HG03066 (cell line): Measurements from ENCODE around the gene ZNF544.
A peak's percentile ranks its signal among the peaks of the same experiment; 100 is the strongest.
"Not testable (repeated sequence)": the region's sequence is repeated elsewhere in the genome, so short reads cannot be mapped to it uniquely, and the experiment has no call there.

Experiments
- ATAC-seq: cut with Tn5 transposase; IDR thresholded peaks from one replicate; pipeline ENCODE4 v1.9.1; 2021; ENCODE audit warnings: low read depth; ENCODE audit not compliant: unreplicated experiment

The ZNF544 gene

DNA sequence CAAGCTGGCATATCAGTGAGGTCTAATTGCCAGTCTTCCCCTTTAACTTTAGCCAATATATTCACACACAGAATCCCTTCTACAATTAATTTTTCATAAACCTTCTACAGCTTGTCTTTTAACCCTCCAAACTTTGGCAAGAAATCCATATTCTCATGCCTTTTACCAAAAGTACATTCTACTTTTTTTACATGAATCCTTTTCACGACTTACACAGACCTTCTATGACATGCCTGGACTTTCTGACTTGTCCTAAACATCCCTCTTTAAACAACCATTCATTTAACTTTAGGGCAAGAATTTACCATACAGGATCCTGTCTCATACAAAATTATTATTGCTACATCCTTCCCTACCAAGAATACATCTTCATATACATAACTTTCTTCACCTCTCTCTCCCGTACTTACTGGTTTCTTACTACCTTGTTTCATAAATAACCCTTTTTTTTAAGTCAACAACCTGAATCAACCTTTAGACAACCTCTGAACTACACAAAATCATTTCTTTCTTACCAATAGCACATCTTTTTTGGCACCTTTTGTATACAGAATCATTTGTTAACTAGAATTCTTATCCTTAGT is 23.5 kb downstream of the ZNF544 start:
- no peak for ATAC-seq

DNA sequence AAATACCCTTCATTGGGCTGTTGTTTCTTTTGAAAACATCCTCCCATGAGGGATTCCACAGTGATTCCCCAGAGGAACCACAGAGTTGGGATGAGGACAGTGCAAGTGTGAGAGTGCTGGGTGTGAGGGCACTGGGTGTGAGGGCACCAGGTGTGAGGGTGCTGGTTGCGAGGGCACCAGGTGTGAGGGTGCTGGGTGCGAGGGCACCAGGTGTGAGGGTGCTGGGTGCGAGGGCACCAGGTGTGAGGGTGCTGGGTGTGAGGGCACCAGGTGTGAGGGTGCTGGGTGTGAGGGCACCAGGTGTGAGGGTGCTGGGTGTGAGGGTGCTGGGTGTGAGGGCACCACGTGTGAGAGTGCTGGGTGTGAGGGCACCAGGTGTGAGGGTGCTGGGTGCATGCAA is 29.5 kb downstream of the ZNF544 start:
- not testable (repeated sequence) for ATAC-seq

- ATAC-seq = no peak
Measured at GRCh38 chr19:58261600-58261967, 32.9 kb downstream of the ZNF544 start.

GRCh38 chr19:58261968-58262921 is 33.5 kb downstream of the ZNF544 start:
- no peak for ATAC-seq

GRCh38 chr19:58262922-58263296 is 34.2 kb downstream of the ZNF544 start:
- no peak for ATAC-seq

GRCh38 chr19:58265100-58265499 is 36.4 kb downstream of the ZNF544 start:
- no peak for ATAC-seq

DNA sequence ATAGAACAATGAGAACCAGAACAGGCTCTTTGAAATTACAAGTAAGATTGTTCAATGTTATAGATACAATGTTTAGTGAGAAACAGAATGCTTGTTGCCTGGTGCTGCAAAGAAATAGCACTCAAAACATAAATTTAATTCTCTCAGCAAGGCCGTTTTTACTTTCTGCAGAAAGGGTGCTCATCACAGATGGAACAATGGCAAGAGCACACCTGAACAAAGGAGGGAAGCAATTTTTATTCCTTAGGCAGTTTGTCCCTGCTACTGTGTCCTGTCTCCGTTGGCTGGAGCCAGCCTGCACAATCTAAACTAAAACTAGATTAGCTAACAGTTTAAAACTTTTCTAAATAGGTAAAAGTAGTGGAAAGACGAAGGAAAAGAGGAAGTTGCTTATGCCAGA is 39.6 kb downstream of the ZNF544 start:
- no peak for ATAC-seq

- ATAC-seq = no peak
Measured at GRCh38 chr19:58274771-58275201, 46.1 kb downstream of the ZNF544 start.

DNA sequence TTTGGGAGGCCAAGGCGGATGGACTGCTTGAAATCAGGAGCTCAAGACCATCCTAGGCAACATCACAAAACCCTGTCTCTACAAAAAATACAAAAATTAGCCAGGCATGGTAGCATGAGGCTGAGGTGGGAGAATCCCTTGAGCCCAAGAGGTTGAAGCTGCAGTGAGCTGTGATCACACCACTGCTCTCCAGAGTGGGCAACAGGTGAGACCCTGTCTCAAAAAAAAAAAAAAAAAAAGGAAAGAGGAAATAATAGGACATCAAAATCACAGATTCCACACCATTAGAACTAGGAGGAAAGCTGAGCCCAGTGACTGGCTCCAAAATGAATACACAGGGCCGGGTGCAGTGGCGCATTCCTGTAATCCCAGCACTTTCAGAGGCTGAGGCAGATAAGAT is 46.9 kb downstream of the ZNF544 start:
- ATAC-seq = no peak

GRCh38 chr19:58277197-58277596 is 48.5 kb downstream of the ZNF544 start:
- ATAC-seq = no peak

GRCh38 chr19:58277748-58278540 is 49.2 kb downstream of the ZNF544 start:
- ATAC-seq = no peak

DNA sequence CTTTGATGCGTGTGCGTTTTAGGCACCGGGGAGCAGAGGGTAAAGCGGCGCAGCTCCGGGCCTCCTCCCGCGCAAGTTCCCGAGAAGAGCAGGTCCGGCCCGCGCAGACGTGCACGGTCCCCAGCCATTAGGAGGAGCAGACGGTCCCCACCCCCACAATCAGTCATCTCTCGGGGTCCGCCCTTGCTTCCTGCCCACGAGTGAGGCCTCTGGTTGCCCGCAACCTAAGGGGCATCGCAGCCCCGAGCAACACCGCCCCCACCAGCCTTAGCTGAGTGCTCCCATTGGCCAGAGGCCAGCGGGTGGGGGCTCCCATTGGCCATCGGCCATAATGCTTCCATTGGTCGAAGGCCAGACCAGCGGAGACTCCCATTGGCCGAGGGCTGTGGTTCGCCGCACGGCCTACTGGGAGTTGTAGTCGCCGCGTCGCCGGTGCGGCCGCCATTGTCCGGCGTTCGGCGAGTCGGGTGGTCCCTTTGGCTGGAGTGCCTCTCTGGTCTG is 49.9 kb downstream of the ZNF544 start, which contains the start of gene ZNF8:
ZNF8 (plus strand) TSS at position 415 of the 501 bp plus-strand sequence. CDS start 127 bp downstream, outside the sequence.
- ATAC-seq = peak; percentile 95

GRCh38 chr19:58279042-58279924 is 50.6 kb downstream of the ZNF544 start:
- peak; percentile 35 for ATAC-seq

GRCh38 chr19:58279925-58280316 is 51.2 kb downstream of the ZNF544 start:
- no peak for ATAC-seq

GRCh38 chr19:58284199-58284598 is 55.5 kb downstream of the ZNF544 start:
- ATAC-seq = no peak

DNA sequence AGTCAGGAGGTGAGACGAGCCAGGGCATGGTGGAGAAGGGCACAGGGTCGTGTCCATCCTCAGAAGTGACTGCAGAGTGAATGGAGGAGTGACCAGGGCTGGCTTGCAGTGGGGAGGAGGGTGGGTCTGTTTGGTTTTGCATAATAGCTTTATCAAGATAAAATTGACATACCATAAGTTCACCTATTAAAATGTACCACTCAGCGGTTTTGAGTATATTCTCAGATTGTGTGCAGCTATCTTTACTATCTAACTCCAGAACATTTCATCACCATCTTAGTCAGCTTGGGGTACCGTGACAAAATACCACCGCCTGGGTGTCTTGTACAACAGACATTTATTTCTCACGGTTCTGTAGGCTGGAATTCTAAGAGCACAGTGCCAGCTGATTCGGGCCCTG is 63.2 kb downstream of the ZNF544 start:
- no peak for ATAC-seq

GRCh38 chr19:58294743-58295374 is 66.1 kb downstream of the ZNF544 start:
- no peak for ATAC-seq

GRCh38 chr19:58296104-58296503 is 67.4 kb downstream of the ZNF544 start:
- ATAC-seq = no peak

DNA sequence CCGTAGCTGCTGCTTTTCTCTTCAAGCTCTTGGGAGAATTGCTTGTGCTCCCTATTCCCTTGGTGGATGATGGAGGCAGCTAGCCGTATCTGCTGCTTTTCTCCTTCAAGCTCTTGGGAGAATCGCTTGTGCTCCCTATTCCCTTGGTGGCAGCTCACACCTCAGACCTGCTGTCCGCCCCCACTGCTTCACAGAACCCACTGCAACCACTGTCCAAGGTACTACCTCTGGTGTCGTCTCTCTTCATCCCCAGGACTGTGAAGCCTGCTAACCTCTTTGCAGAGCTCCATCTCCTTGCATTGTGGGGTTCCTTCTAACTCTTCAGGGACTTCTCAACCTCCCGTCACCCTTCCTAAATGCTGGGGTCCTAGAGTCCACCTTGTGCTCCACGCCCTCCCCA is 71.9 kb downstream of the ZNF544 start:
- ATAC-seq = no peak
